HEK293 (cell line): ENCODE results near the gene ZNF416.

Experiments used
- BCL6B ChIP-seq: fragments of 450-650 bp; formaldehyde crosslinking; IDR thresholded peaks from 2 replicates; pipeline ENCODE4 v1.5.1; 2017; ENCODE audit warnings: missing biosample characterization, missing genetic modification characterization
- GLI2 ChIP-seq: fragments of 450-650 bp; formaldehyde crosslinking; IDR thresholded peaks from 2 replicates; pipeline ENCODE4; 2017; ENCODE audit warnings: missing biosample characterization, missing genetic modification characterization, low read depth, borderline replicate concordance
- GLI4 ChIP-seq: fragments of 450-650 bp; formaldehyde crosslinking; IDR thresholded peaks from 2 replicates; pipeline ENCODE4 v1.5.1; 2016; ENCODE audit warnings: missing biosample characterization, missing genetic modification characterization
- GLIS1 ChIP-seq: fragments of 450-650 bp; formaldehyde crosslinking; IDR thresholded peaks from 2 replicates; pipeline ENCODE4 v1.5.1; 2016; ENCODE audit warnings: missing biosample characterization, missing genetic modification characterization
- KLF8 ChIP-seq: fragments of 450-650 bp; formaldehyde crosslinking; IDR thresholded peaks from 2 replicates; pipeline ENCODE4 v1.5.1; 2016; ENCODE audit warnings: missing biosample characterization, missing genetic modification characterization
- KLF9 ChIP-seq: fragments of 450-650 bp; formaldehyde crosslinking; IDR thresholded peaks from 2 replicates; pipeline ENCODE4 v1.5.1; 2016; ENCODE audit warnings: missing biosample characterization, missing genetic modification characterization, low read depth
- PRDM1 ChIP-seq: fragments of 450-650 bp; formaldehyde crosslinking; IDR thresholded peaks from 2 replicates; pipeline ENCODE4; 2016; ENCODE audit warnings: missing biosample characterization, missing genetic modification characterization
- ZBTB6 ChIP-seq: fragments of 450-650 bp; formaldehyde crosslinking; IDR thresholded peaks from 2 replicates; pipeline ENCODE4 v1.5.1; 2017; ENCODE audit warnings: missing biosample characterization, missing genetic modification characterization
- ZFP37 ChIP-seq: fragments of 450-650 bp; formaldehyde crosslinking; IDR thresholded peaks from 2 replicates; pipeline ENCODE4 v1.5.1; 2016; ENCODE audit warnings: missing biosample characterization, missing genetic modification characterization
- ZNF140 ChIP-seq: fragments of 450-650 bp; formaldehyde crosslinking; IDR thresholded peaks from 2 replicates; pipeline ENCODE4 v1.5.1; 2016; ENCODE audit warnings: missing biosample characterization, missing genetic modification characterization
- ZNF157 ChIP-seq: fragments of 450-650 bp; formaldehyde crosslinking; IDR thresholded peaks from 2 replicates; pipeline ENCODE4 v1.5.1; 2016; ENCODE audit warnings: missing biosample characterization, missing genetic modification characterization
- ZNF202 ChIP-seq: fragments of 450-650 bp; formaldehyde crosslinking; IDR thresholded peaks from 2 replicates; pipeline ENCODE4 v1.5.1; 2016; ENCODE audit warnings: missing biosample characterization, missing genetic modification characterization, borderline replicate concordance
- ZNF248 ChIP-seq: fragments of 450-650 bp; formaldehyde crosslinking; IDR thresholded peaks from 2 replicates; pipeline ENCODE4 v1.5.1; 2017; ENCODE audit warnings: missing biosample characterization, missing genetic modification characterization
- ZNF311 ChIP-seq: fragments of 450-650 bp; formaldehyde crosslinking; IDR thresholded peaks from 2 replicates; pipeline ENCODE4 v1.5.1; 2017; ENCODE audit warnings: missing biosample characterization, missing genetic modification characterization, borderline replicate concordance
- ZNF354C ChIP-seq: fragments of 450-650 bp; formaldehyde crosslinking; IDR thresholded peaks from 2 replicates; pipeline ENCODE4 v1.5.1; 2016; ENCODE audit warnings: missing biosample characterization, missing genetic modification characterization, low read depth, borderline replicate concordance
- ZNF366 ChIP-seq: fragments of 450-650 bp; formaldehyde crosslinking; conservative IDR thresholded peaks from 2 replicates; pipeline ENCODE4 v1.5.1; 2016; ENCODE audit warnings: missing biosample characterization, missing genetic modification characterization
- ZNF391 ChIP-seq: fragments of 450-650 bp; formaldehyde crosslinking; IDR thresholded peaks from 2 replicates; pipeline ENCODE4 v1.5.1; 2016; ENCODE audit warnings: low read depth, missing biosample characterization, missing genetic modification characterization, borderline replicate concordance
- ZNF529 ChIP-seq: fragments of 450-650 bp; formaldehyde crosslinking; IDR thresholded peaks from 2 replicates; pipeline ENCODE4 v1.5.1; 2017; ENCODE audit warnings: missing genetic modification characterization, missing biosample characterization; ENCODE audit not compliant: insufficient replicate concordance
- ZNF549 ChIP-seq: fragments of 450-650 bp; IDR thresholded peaks from 2 replicates; pipeline ENCODE4 v1.5.1; 2018; ENCODE audit warnings: missing biosample characterization, missing genetic modification characterization, mild to moderate bottlenecking, inconsistent platforms, moderate library complexity
- ZNF580 ChIP-seq: fragments of 450-650 bp; formaldehyde crosslinking; IDR thresholded peaks from 2 replicates; pipeline ENCODE4 v1.5.1; 2016; ENCODE audit warnings: missing biosample characterization, missing genetic modification characterization
- ZNF610 ChIP-seq: fragments of 450-650 bp; formaldehyde crosslinking; IDR thresholded peaks from 2 replicates; pipeline ENCODE4 v1.5.1; 2016; ENCODE audit warnings: missing biosample characterization, missing genetic modification characterization, borderline replicate concordance
- ZNF623 ChIP-seq: fragments of 450-650 bp; formaldehyde crosslinking; IDR thresholded peaks from 2 replicates; pipeline ENCODE4 v1.5.1; 2016; ENCODE audit warnings: missing biosample characterization, missing genetic modification characterization
- ZNF645 ChIP-seq: fragments of 450-650 bp; formaldehyde crosslinking; IDR thresholded peaks from 2 replicates; pipeline ENCODE4; 2016; ENCODE audit warnings: missing biosample characterization, missing genetic modification characterization
- ZNF660 ChIP-seq: fragments of 450-650 bp; IDR thresholded peaks from 2 replicates; pipeline ENCODE4 v1.5.1; 2018; ENCODE audit warnings: missing biosample characterization, mild to moderate bottlenecking, missing genetic modification characterization
- ZNF704 ChIP-seq: fragments of 450-650 bp; formaldehyde crosslinking; IDR thresholded peaks from 2 replicates; pipeline ENCODE4 v1.5.1; 2016; ENCODE audit warnings: missing biosample characterization, missing genetic modification characterization
- ZNF747 ChIP-seq: fragments of 450-650 bp; formaldehyde crosslinking; IDR thresholded peaks from 2 replicates; pipeline ENCODE4 v1.5.1; 2016; ENCODE audit warnings: missing biosample characterization, missing genetic modification characterization
- ZNF843 ChIP-seq: fragments of 450-650 bp; formaldehyde crosslinking; IDR thresholded peaks from 2 replicates; pipeline ENCODE4 v1.5.1; 2016; ENCODE audit warnings: missing biosample characterization, missing genetic modification characterization
- TF ChIP-seq, protein P1 (sequence below): fragments of 450-650 bp; formaldehyde crosslinking; IDR thresholded peaks from 2 replicates; pipeline ENCODE4 v1.5.1; 2016; ENCODE audit warnings: missing biosample characterization, missing genetic modification characterization, low read depth
- TF ChIP-seq, protein P2 (sequence below): fragments of 450-650 bp; formaldehyde crosslinking; IDR thresholded peaks from 2 replicates; pipeline ENCODE4 v1.5.1; 2016; ENCODE audit warnings: missing biosample characterization, missing genetic modification characterization

The ZNF416 gene

GRCh38 chr19:57599761-57600383 lies 21.2 kb upstream of the ZNF416 start, which contains the start of gene ZNF530 (continued):
- no peak for TF ChIP-seq ZNF704 (tag by site-specific recombination)
- TF ChIP-seq PRDM1 (tag by site-specific recombination) = no peak
- no peak for TF ChIP-seq ZNF354C
- TF ChIP-seq ZNF645 (tag by site-specific recombination) = no peak
- no peak for TF ChIP-seq ZNF366 (tag by site-specific recombination)
- TF ChIP-seq ZNF248 (tag by site-specific recombination) = 0 out of 2 replicates have a peak, but pooled peaks have one; percentile 53
- no peak for TF ChIP-seq ZBTB6 (tag by site-specific recombination)
- peak; percentile 42; the same call in 1 of the 2 replicates for TF ChIP-seq ZNF843
- 0 out of 2 replicates have a peak, but pooled peaks have one; percentile 50 for TF ChIP-seq ZNF391
- peak; percentile 77 for TF ChIP-seq ZNF549 (tag by site-specific recombination)
- TF ChIP-seq, protein P1, sequence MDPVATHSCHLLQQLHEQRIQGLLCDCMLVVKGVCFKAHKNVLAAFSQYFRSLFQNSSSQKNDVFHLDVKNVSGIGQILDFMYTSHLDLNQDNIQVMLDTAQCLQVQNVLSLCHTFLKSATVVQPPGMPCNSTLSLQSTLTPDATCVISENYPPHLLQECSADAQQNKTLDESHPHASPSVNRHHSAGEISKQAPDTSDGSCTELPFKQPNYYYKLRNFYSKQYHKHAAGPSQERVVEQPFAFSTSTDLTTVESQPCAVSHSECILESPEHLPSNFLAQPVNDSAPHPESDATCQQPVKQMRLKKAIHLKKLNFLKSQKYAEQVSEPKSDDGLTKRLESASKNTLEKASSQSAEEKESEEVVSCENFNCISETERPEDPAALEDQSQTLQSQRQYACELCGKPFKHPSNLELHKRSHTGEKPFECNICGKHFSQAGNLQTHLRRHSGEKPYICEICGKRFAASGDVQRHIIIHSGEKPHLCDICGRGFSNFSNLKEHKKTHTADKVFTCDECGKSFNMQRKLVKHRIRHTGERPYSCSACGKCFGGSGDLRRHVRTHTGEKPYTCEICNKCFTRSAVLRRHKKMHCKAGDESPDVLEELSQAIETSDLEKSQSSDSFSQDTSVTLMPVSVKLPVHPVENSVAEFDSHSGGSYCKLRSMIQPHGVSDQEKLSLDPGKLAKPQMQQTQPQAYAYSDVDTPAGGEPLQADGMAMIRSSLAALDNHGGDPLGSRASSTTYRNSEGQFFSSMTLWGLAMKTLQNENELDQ = no peak
- no peak for TF ChIP-seq ZNF623
- peak; percentile 98 for TF ChIP-seq ZNF660 (tag by site-specific recombination)
- TF ChIP-seq BCL6B (tag by site-specific recombination) = 0 out of 2 replicates have a peak, but pooled peaks have one; percentile 21
- TF ChIP-seq KLF8 = peak; percentile 70; the same call in 1 of the 2 replicates
- TF ChIP-seq ZNF747 = no peak
- TF ChIP-seq ZNF529 = no peak
- no peak for TF ChIP-seq GLI2 (tag by site-specific recombination)
- peak; percentile 64 for TF ChIP-seq ZNF580 (tag by site-specific recombination)
- TF ChIP-seq ZNF140 (tag by site-specific recombination) = no peak
- TF ChIP-seq ZNF157 = no peak
- no peak for TF ChIP-seq KLF9 (tag by site-specific recombination)
- TF ChIP-seq ZNF202 (tag by site-specific recombination) = no peak
- no peak for TF ChIP-seq ZNF311
- TF ChIP-seq, protein P2, sequence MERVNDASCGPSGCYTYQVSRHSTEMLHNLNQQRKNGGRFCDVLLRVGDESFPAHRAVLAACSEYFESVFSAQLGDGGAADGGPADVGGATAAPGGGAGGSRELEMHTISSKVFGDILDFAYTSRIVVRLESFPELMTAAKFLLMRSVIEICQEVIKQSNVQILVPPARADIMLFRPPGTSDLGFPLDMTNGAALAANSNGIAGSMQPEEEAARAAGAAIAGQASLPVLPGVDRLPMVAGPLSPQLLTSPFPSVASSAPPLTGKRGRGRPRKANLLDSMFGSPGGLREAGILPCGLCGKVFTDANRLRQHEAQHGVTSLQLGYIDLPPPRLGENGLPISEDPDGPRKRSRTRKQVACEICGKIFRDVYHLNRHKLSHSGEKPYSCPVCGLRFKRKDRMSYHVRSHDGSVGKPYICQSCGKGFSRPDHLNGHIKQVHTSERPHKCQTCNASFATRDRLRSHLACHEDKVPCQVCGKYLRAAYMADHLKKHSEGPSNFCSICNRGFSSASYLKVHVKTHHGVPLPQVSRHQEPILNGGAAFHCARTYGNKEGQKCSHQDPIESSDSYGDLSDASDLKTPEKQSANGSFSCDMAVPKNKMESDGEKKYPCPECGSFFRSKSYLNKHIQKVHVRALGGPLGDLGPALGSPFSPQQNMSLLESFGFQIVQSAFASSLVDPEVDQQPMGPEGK (tag by site-specific recombination) = peak; percentile 37; the same call in 1 of the 2 replicates
- TF ChIP-seq ZFP37 (tag by site-specific recombination) = peak; percentile 47; the same call in 1 of the 2 replicates
- no peak for TF ChIP-seq GLI4 (tag by site-specific recombination)
- TF ChIP-seq ZNF610 (tag by site-specific recombination) = peak; percentile 77; the same call in 1 of the 2 replicates
- peak; percentile 30; the same call in 1 of the 2 replicates for TF ChIP-seq GLIS1
